K562 (cell line): ENCODE results near the gene MRPL38. TPM values are rescaled to one million over a fixed set of nuclear protein-coding genes. Genes with fewer than 3 reads are reported as not detected.
A peak's percentile ranks its signal among the peaks of the same experiment; 100 is the strongest.

Experiments
- ATF1 ChIP-seq, 2 experiments: fragments of 450-650 bp in 1 of 2; IDR thresholded peaks; 2 replicates each; pipeline ENCODE4 v1.6.1; 2016; ENCODE audit warnings: missing compliant biosample characterization in 1 of 2, missing genetic modification characterization in 1 of 2
- BHLHE40 ChIP-seq: IDR thresholded peaks from 2 replicates; pipeline ENCODE4 v1.6.1; 2011; ENCODE audit warnings: low read length, improper control_type of control experiment
- CBX5 ChIP-seq: IDR thresholded peaks from 2 replicates; pipeline ENCODE4 v1.6.1; 2014; ENCODE audit warnings: low read depth, borderline replicate concordance
- COPS2 ChIP-seq: fragments of 450-650 bp; conservative IDR thresholded peaks from 2 replicates; pipeline ENCODE4 v1.6.1; 2016; ENCODE audit warnings: mild to moderate bottlenecking, moderate library complexity
- E2F8 ChIP-seq: fragments of 450-650 bp; IDR thresholded peaks from 2 replicates; pipeline ENCODE4 v1.7.1; 2018; ENCODE audit warnings: mild to moderate bottlenecking, low read depth; ENCODE audit not compliant: partially characterized antibody
- ELF2 ChIP-seq: fragments of 250-450 bp; sonication (Bioruptor Pico); IDR thresholded peaks from 2 replicates; pipeline ENCODE4 v1.5.0; 2021; ENCODE audit warnings: mild to moderate bottlenecking
- HDAC1 ChIP-seq, 2 experiments: fragments of 450-650 bp; IDR thresholded peaks; 2 replicates each; pipeline ENCODE4 v1.6.1; 2016 to 2017; ENCODE audit warnings: inconsistent platforms in 1 of 2, mild to moderate bottlenecking in 1 of 2, moderate library complexity in 1 of 2
- LEF1 ChIP-seq: fragments of 450-650 bp; IDR thresholded peaks from 2 replicates; pipeline ENCODE4 v1.6.1; 2016; ENCODE audit warnings: mild to moderate bottlenecking
- NCOA6 ChIP-seq: fragments of 450-650 bp; IDR thresholded peaks from 2 replicates; pipeline ENCODE4 v1.6.1; 2017; ENCODE audit warnings: mild to moderate bottlenecking
- NR3C1 ChIP-seq: sonication (generic); formaldehyde crosslinking; IDR thresholded peaks from 2 replicates; pipeline ENCODE4 v1.8.1; 2022; ENCODE audit warnings: missing genetic modification reagents
- SMARCA4 ChIP-seq: fragments of 450-650 bp; IDR thresholded peaks from 2 replicates; pipeline ENCODE4 v1.6.1; 2016
- STAT5B ChIP-seq: fragments of 250-450 bp; sonication (Bioruptor Pico); IDR thresholded peaks from 2 replicates; pipeline ENCODE4 v1.8.0; 2021; ENCODE audit warnings: mild to moderate bottlenecking, inconsistent platforms
- ZBTB2 ChIP-seq: fragments of 450-650 bp; IDR thresholded peaks from 2 replicates; pipeline ENCODE4 v1.6.1; 2016; ENCODE audit warnings: antibody characterized with exemption
- ZBTB5 ChIP-seq: fragments of 450-650 bp; IDR thresholded peaks from 2 replicates; pipeline ENCODE4 v1.6.1; 2017; ENCODE audit warnings: antibody characterized with exemption
- ZC3H4 ChIP-seq: sonication (generic); formaldehyde crosslinking; IDR thresholded peaks from 2 replicates; pipeline ENCODE4 v1.9.0; 2021; ENCODE audit warnings: missing genetic modification reagents, borderline replicate concordance
- ZNF316 ChIP-seq: fragments of 450-650 bp; IDR thresholded peaks from 2 replicates; pipeline ENCODE4 v1.6.1; 2016
- ZNF408 ChIP-seq: fragments of 250-450 bp; sonication (Bioruptor Pico); IDR thresholded peaks from 2 replicates; pipeline ENCODE4 v1.4.0; 2020; ENCODE audit warnings: low read depth, mild to moderate bottlenecking, moderate library complexity
- polyA plus RNA-seq, 8 experiments: library from polyadenylated mRNA; depleted of rRNA in 4 of 8; stranded (reverse) in 5 of 8; unstranded in 3 of 8; fragments of >200 nt; fragmentation: Nextera tagmentation in 2 of 8; fragmentation: Illumina TruSeq in 1 of 8; extraction: Ambion mirVana in 2 of 8; extraction: Trizol in 1 of 8; gene quantifications; 2 replicates each; pipeline versions ENCODE4 v1.2.1 to v1.2.3, GENCODE V29; 2011 to 2014; ENCODE audit warnings: inconsistent platforms in 1 of 8, missing spikeins in 1 of 8
- total RNA-seq, 7 experiments: library from RNA; depleted of rRNA in 6 of 7; stranded (reverse); fragments of >200 nt in 6 of 7; fragmentation: Illumina TruSeq in 2 of 7; extraction: Trizol in 2 of 7; gene quantifications; 2 replicates each; pipeline versions ENCODE4 v1.2.1 to v1.2.3, GENCODE V29; 2011 to 2021; ENCODE audit warnings: low replicate concordance in 1 of 7

Gene MRPL38
- total and polyA plus RNA-seq, 9 of the 15 experiments (the other 6 are each of a cell fraction or from before 2014, with no cell fraction given): 4.5 to 154 (median 48.5) TPM

- TF ChIP-seq CBX5: no peak
- TF ChIP-seq STAT5B (CRISPR knock-in tag): no peak
- no peak for TF ChIP-seq ZNF408
- TF ChIP-seq ZC3H4 (CRISPR knock-in tag): no peak
- TF ChIP-seq ZBTB2: peak; percentile 73
- no peak for TF ChIP-seq COPS2
- no peak for TF ChIP-seq ATF1 (CRISPR knock-in tag; IDR thresholded peaks at IDR 0.05)
- peak; percentile 53 for TF ChIP-seq ATF1 (tag; IDR thresholded peaks at IDR 0.05)
- no peak for TF ChIP-seq NR3C1 (CRISPR knock-in tag)
- peak; percentile 97 for TF ChIP-seq BHLHE40
- TF ChIP-seq NCOA6: no peak
- TF ChIP-seq ZNF316: 0 out of 2 replicates have a peak, but pooled peaks have one; percentile 19
- TF ChIP-seq HDAC1 (IDR thresholded peaks at IDR 0.05): 0 out of 4 replicates have a peak, but pooled peaks of 1 of the 2 experiments have one; percentile 57
- TF ChIP-seq ZBTB5: no peak
- peak; percentile 35; the same call in 1 of the 2 replicates for TF ChIP-seq SMARCA4
- peak; percentile 46 for TF ChIP-seq E2F8
- peak; percentile 60; the same call in 1 of the 2 replicates for TF ChIP-seq LEF1
- TF ChIP-seq ELF2 (CRISPR knock-in tag): no peak
These were observed 55.0 kb downstream of the MRPL38 start (continued) for GRCh38 chr17:75849724-75850123.
